ENCODE measurements around the gene TMEM132C.

GRCh38 chr12:128394137-128394536 is 127.2 kb downstream of the TMEM132C start:
- TF ChIP-seq POLR2A (IDR thresholded peaks at IDR 0.05): no peak
- TF ChIP-seq, protein P1, sequence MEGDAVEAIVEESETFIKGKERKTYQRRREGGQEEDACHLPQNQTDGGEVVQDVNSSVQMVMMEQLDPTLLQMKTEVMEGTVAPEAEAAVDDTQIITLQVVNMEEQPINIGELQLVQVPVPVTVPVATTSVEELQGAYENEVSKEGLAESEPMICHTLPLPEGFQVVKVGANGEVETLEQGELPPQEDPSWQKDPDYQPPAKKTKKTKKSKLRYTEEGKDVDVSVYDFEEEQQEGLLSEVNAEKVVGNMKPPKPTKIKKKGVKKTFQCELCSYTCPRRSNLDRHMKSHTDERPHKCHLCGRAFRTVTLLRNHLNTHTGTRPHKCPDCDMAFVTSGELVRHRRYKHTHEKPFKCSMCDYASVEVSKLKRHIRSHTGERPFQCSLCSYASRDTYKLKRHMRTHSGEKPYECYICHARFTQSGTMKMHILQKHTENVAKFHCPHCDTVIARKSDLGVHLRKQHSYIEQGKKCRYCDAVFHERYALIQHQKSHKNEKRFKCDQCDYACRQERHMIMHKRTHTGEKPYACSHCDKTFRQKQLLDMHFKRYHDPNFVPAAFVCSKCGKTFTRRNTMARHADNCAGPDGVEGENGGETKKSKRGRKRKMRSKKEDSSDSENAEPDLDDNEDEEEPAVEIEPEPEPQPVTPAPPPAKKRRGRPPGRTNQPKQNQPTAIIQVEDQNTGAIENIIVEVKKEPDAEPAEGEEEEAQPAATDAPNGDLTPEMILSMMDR (IDR thresholded peaks at IDR 0.05): no peak

Measured in esophagus squamous epithelium (tissue), 4 donors.